MM.1S (cell line): ENCODE results near the gene GASK1A.
A peak's percentile ranks its signal among the peaks of the same experiment; 100 is the strongest.

Source experiments
- DNase-seq: peaks from one replicate; pipeline ENCODE4 v3.0.0-alpha.2; 2015
- H2AFZ ChIP-seq: fragments of 300-600 bp; sonication (generic); 2 replicates; pipeline ENCODE4 v1.6.0; 2016; ENCODE audit warnings: antibody characterized with exemption, low read length
- H3F3A ChIP-seq: fragments of 300-600 bp; sonication (generic); 2 replicates; pipeline ENCODE4 v1.6.1; 2016; ENCODE audit warnings: mild to moderate bottlenecking, antibody characterized with exemption, low read length, moderate library complexity, mixed read lengths; ENCODE audit not compliant: insufficient read depth
- H3K27ac ChIP-seq: fragments of 300-600 bp; sonication (generic); 2 replicates; pipeline ENCODE4 v1.5.1; 2016; ENCODE audit warnings: mild to moderate bottlenecking, low read length
- H3K27me3 ChIP-seq: fragments of 300-600 bp; sonication (generic); replicated peaks from 2 replicates; pipeline ENCODE4 v1.6.0; 2016; ENCODE audit warnings: low read length; ENCODE audit not compliant: insufficient read depth
- H3K36me3 ChIP-seq: fragments of 300-600 bp; sonication (generic); replicated peaks from 2 replicates; pipeline ENCODE4 v1.6.1; 2016; ENCODE audit warnings: mild to moderate bottlenecking, low read length, mixed read lengths; ENCODE audit not compliant: insufficient read depth
- H3K4me1 ChIP-seq: fragments of 300-600 bp; sonication (generic); 2 replicates; pipeline ENCODE4 v1.6.1; 2016; ENCODE audit warnings: low read length, mixed read lengths
- H3K4me2 ChIP-seq: fragments of 300-600 bp; sonication (generic); 2 replicates; pipeline ENCODE4 v1.6.0; 2016; ENCODE audit warnings: low read depth, low read length
- H3K4me3 ChIP-seq: fragments of 300-600 bp; sonication (generic); 2 replicates; pipeline ENCODE4 v1.5.1; 2016; ENCODE audit warnings: low read length, mixed read lengths
- H3K79me2 ChIP-seq: fragments of 300-600 bp; sonication (generic); 2 replicates; pipeline ENCODE4 v1.6.1; 2016; ENCODE audit warnings: mixed run types, low read length, mixed read lengths
- H3K9ac ChIP-seq: fragments of 300-600 bp; sonication (generic); 2 replicates; pipeline ENCODE4 v1.6.1; 2016; ENCODE audit warnings: low read length, mixed read lengths
- H3K9me2 ChIP-seq: fragments of 300-600 bp; sonication (generic); replicated peaks from 2 replicates; pipeline ENCODE4 v1.6.1; 2016; ENCODE audit warnings: mild to moderate bottlenecking, low read length, mixed read lengths; ENCODE audit not compliant: insufficient read depth
- H3K9me3 ChIP-seq: fragments of 300-600 bp; sonication (generic); replicated peaks from 2 replicates; pipeline ENCODE4 v1.6.1; 2016; ENCODE audit warnings: mild to moderate bottlenecking, low read length, mixed read lengths; ENCODE audit not compliant: insufficient read depth
- H4K20me1 ChIP-seq: fragments of 300-600 bp; sonication (generic); 2 replicates; pipeline ENCODE4 v1.6.1; 2016; ENCODE audit warnings: mild to moderate bottlenecking, low read length, moderate library complexity, mixed read lengths; ENCODE audit not compliant: insufficient read depth
- CTCF ChIP-seq: fragments of 300-600 bp; sonication (generic); IDR thresholded peaks from 2 replicates; pipeline ENCODE4 v1.5.1; 2016; ENCODE audit warnings: antibody characterized with exemption, low read length, mixed read lengths
- EZH2 ChIP-seq: fragments of 300-600 bp; sonication (generic); optimal IDR thresholded peaks from 2 replicates; pipeline ENCODE3; 2017; ENCODE audit warnings: low read depth, mild to moderate bottlenecking, antibody characterized with exemption, low read length, mixed read lengths
- EZH2phosphoT487 ChIP-seq: fragments of 300-600 bp; sonication (generic); IDR thresholded peaks from 2 replicates; pipeline ENCODE4 v1.6.1; 2018; ENCODE audit warnings: antibody characterized with exemption, low read length

The GASK1A gene

GRCh38 chr3:42979044-42979972, at the start of gene GASK1A:
TSS of gene GASK1A (plus strand) at chr3:42979311. CDS start at chr3:42979643, 332 bp downstream.
- no peaks in the 10 kb centered on the region for H3F3A ChIP-seq
- H3K27ac ChIP-seq = no peak within 1 kb of the TSS
- H4K20me1 ChIP-seq = no peaks in the 10 kb centered on the region
- no peak for TF ChIP-seq CTCF
- no peak for TF ChIP-seq EZH2
- no peak for TF ChIP-seq EZH2phosphoT487
- H3K9ac ChIP-seq = no peak within 1 kb of the TSS
- H3K36me3 ChIP-seq = no peaks in the 10 kb centered on the region
- DNase-seq = peak; percentile 6
- H3K4me2 ChIP-seq = peak within 1 kb of the TSS; percentile 64
- peak within 1 kb of the TSS; percentile 42 for H3K4me3 ChIP-seq
- H3K79me2 ChIP-seq = no peaks in the 10 kb centered on the region
- no peaks in the 10 kb centered on the region for H3K9me2 ChIP-seq
- no peaks in the 10 kb centered on the region for H3K4me1 ChIP-seq
- H3K9me3 ChIP-seq = no peaks in the 10 kb centered on the region
- H3K27me3 ChIP-seq = 0 out of 2 replicates have a peak, but pooled peaks cover 6% of the 10 kb centered on the region
- 0 out of 2 replicates have a peak within 1 kb of the TSS, but pooled peaks have one; percentile 25 for H2AFZ ChIP-seq

DNA sequence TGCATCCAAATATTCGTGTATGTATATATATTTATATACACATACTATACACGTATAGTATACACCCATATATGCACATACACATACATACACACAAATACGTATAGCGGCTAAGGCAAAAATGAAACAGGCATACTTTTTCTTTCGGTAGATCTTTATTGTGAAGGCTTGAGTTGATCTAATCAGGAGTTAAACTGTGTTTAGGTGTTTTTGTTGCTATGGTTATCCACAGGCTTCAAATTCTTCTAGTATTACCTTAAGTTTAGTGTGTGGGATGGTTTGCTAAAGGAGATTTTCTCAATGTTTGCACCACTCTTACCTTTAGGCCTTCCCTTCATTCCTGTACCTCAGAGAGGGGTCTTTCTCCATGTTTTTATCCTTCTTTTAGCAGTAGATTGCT, 45.0 kb upstream of the GASK1A start:
- Histone ChIP-seq H3K9ac (no peak overlapping the region), H4K20me1 (no peaks in the 10 kb centered on the region), H3K4me1 (no peaks in the 10 kb centered on the region), H3K27ac (no peak overlapping the region), H3K4me3 (no peak overlapping the region), H3K79me2 (no peaks in the 10 kb centered on the region), H3K36me3 (no peaks in the 10 kb centered on the region), H3K9me2 (no peaks in the 10 kb centered on the region), H3F3A (no peaks in the 10 kb centered on the region), H2AFZ (no peak overlapping the region), H3K4me2 (no peak overlapping the region), H3K27me3 (no peaks in the 10 kb centered on the region), H3K9me3 (no peaks in the 10 kb centered on the region)
- no peak for DNase-seq
- TF ChIP-seq CTCF (no peak), EZH2 (no peak)

GRCh38 chr3:42934910-42935309, 44.2 kb upstream of the GASK1A start:
- no peak overlapping the region for H3K9ac ChIP-seq
- no peak for DNase-seq
- no peaks in the 10 kb centered on the region for H4K20me1 ChIP-seq
- TF ChIP-seq CTCF = no peak
- no peak for TF ChIP-seq EZH2phosphoT487
- no peak for TF ChIP-seq EZH2
- no peaks in the 10 kb centered on the region for H3K27me3 ChIP-seq
- H3K27ac ChIP-seq = no peak overlapping the region
- no peaks in the 10 kb centered on the region for H3F3A ChIP-seq
- H3K4me3 ChIP-seq = no peak overlapping the region
- H3K9me3 ChIP-seq = no peaks in the 10 kb centered on the region
- no peaks in the 10 kb centered on the region for H3K4me1 ChIP-seq
- no peaks in the 10 kb centered on the region for H3K36me3 ChIP-seq
- H3K79me2 ChIP-seq = no peaks in the 10 kb centered on the region
- no peak overlapping the region for H2AFZ ChIP-seq
- H3K9me2 ChIP-seq = no peaks in the 10 kb centered on the region
- H3K4me2 ChIP-seq = no peak overlapping the region
